ENCODE measurements around the gene NPB. TPM values are rescaled to one million over a fixed set of nuclear protein-coding genes. Genes with fewer than 3 reads are reported as not detected.

The NPB gene
- polyA plus RNA-seq, 3 donors, result 0.08 to 0.16 TPM; not detected in 1

GRCh38 chr17:81888988-81889595, 12.9 kb upstream of the NPB start:
- Mint-ChIP-seq H3K9me3 (no peaks in the 10 kb centered on the region), H3K27ac (peak overlapping the region in 4 of 7 donors; percentile 11 to 25 (median 13)), H3K36me3 (peaks cover 49 to 68% of the 10 kb centered on the region in 2 donors), H3K4me1 (peaks cover 15% of the 10 kb centered on the region), H3K27me3 (ENCODE audit: low read depth in 3 of 3) (peaks cover 0 to 2% (median 0%) of the 10 kb centered on the region in 3 donors), H3K4me3 (peak overlapping the region in 1 of 2 donors; percentile 45)
- Histone ChIP-seq H3K27me3 (ENCODE audit: control insufficient read depth in 2 of 2, insufficient read depth in 2 of 2, low read length in 2 of 2) (no peaks in the 10 kb centered on the region), H2AFZ (ENCODE audit: insufficient read depth, low read depth, low read length, poor library complexity, severe bottlenecking) (no peak overlapping the region), H3K4me2 (replicated peaks; ENCODE audit: extremely low read depth, low read length, poor library complexity, severe bottlenecking) (no peak overlapping the region), H3K79me2 (ENCODE audit: insufficient read depth, low read length) (peaks cover 70% of the 10 kb centered on the region), H3K9ac (ENCODE audit: insufficient read depth, low read length, poor library complexity, severe bottlenecking) (no peak overlapping the region), H4K20me1 (ENCODE audit: insufficient read depth, low read length) (peaks cover 37% of the 10 kb centered on the region), H3K4me1 (ENCODE audit: control insufficient read depth in 1 of 2, insufficient read depth in 2 of 2, low read length in 2 of 2) (peaks cover 16 to 25% of the 10 kb centered on the region in 2 donors), H3K9me3 (replicated peaks in 1 of 2; ENCODE audit: control insufficient read depth in 1 of 2, insufficient read depth in 1 of 2, low read length in 2 of 2) (no peaks in the 10 kb centered on the region), H3K4me3 (replicated peaks in 1 of 3; ENCODE audit: low read depth in 2 of 3, low read length in 3 of 3) (no peak overlapping the region), H3K27ac (ENCODE audit: low read depth in 1 of 2, low read length in 2 of 2) (no peak overlapping the region), H3K36me3 (replicated peaks in 1 of 2; ENCODE audit: control insufficient read depth in 1 of 2, insufficient read depth in 2 of 2, low read length in 2 of 2) (peaks cover 58 to 68% of the 10 kb centered on the region in 2 donors)
- WGBS (ENCODE audit: insufficient coverage), result 98% methylated on average over 16 of the region's 16 CpGs
- no peak for TF ChIP-seq CTCF (IDR thresholded peaks at IDR 0.05)
- DNase-seq, result peak in 1 of 3 donors; percentile 4
- intact Hi-C loops (cut with micrococcal nuclease), result no loop called here

- no peak overlapping the region for H3K4me2 ChIP-seq (replicated peaks; ENCODE audit: extremely low read depth, low read length, poor library complexity, severe bottlenecking)
- H3K4me1 Mint-ChIP-seq, result peaks cover 15% of the 10 kb centered on the region
- intact Hi-C loops (cut with micrococcal nuclease), result no loop called here
- H3K9me3 Mint-ChIP-seq, result no peaks in the 10 kb centered on the region
- H3K36me3 ChIP-seq (replicated peaks in 1 of 2; ENCODE audit: control insufficient read depth in 1 of 2, insufficient read depth in 2 of 2, low read length in 2 of 2), result peaks cover 58 to 67% of the 10 kb centered on the region in 2 donors
- no peaks in the 10 kb centered on the region for H3K27me3 ChIP-seq (ENCODE audit: control insufficient read depth in 2 of 2, insufficient read depth in 2 of 2, low read length in 2 of 2)
- H4K20me1 ChIP-seq (ENCODE audit: insufficient read depth, low read length), result peaks cover 34% of the 10 kb centered on the region
- H3K27me3 Mint-ChIP-seq (ENCODE audit: low read depth in 3 of 3), result peaks cover 0 to 2% (median 0%) of the 10 kb centered on the region in 3 donors
- peaks cover 74% of the 10 kb centered on the region for H3K79me2 ChIP-seq (ENCODE audit: insufficient read depth, low read length)
- peaks cover 16 to 25% of the 10 kb centered on the region in 2 donors for H3K4me1 ChIP-seq (ENCODE audit: control insufficient read depth in 1 of 2, insufficient read depth in 2 of 2, low read length in 2 of 2)
- no peak overlapping the region for H2AFZ ChIP-seq (ENCODE audit: insufficient read depth, low read depth, low read length, poor library complexity, severe bottlenecking)
- peak overlapping the region in 1 of 3 experiments; percentile 90 for H3K4me3 ChIP-seq (replicated peaks in 1 of 3; ENCODE audit: low read depth in 2 of 3, low read length in 3 of 3)
- DNase-seq, result no peak
- H3K9ac ChIP-seq (ENCODE audit: insufficient read depth, low read length, poor library complexity, severe bottlenecking), result no peak overlapping the region
- H3K27ac ChIP-seq (ENCODE audit: low read depth in 1 of 2, low read length in 2 of 2), result peak overlapping the region in 1 of 2 donors; percentile 82
- no peaks in the 10 kb centered on the region for H3K9me3 ChIP-seq (replicated peaks in 1 of 2; ENCODE audit: control insufficient read depth in 1 of 2, insufficient read depth in 1 of 2, low read length in 2 of 2)
- peak overlapping the region in 1 of 2 donors; percentile 6 for H3K4me3 Mint-ChIP-seq
- peaks cover 52 to 67% of the 10 kb centered on the region in 2 donors for H3K36me3 Mint-ChIP-seq
- peak overlapping the region in 2 of 7 donors; percentile 11 to 85 for H3K27ac Mint-ChIP-seq
- TF ChIP-seq CTCF (IDR thresholded peaks at IDR 0.05), result no peak
- WGBS (ENCODE audit: insufficient coverage), result 100% methylated on average over 7 of the region's 9 CpGs
Measured at GRCh38 chr17:81889602-81890001, 12.4 kb upstream of the NPB start.

All from CD14-positive monocyte (primary cell).